Measurements from ENCODE around the gene TMEM202.
A peak's percentile ranks its signal among the peaks of the same experiment; 100 is the strongest.
"Not testable (repeated sequence)": the region's sequence is repeated elsewhere in the genome, so short reads cannot be mapped to it uniquely, and the experiment has no call there.

Gene TMEM202

GRCh38 chr15:72397796-72398588 is at the start of gene TMEM202:
Gene TMEM202 (plus strand): TSS chr15:72398305. CDS start chr15:72398327, 22 bp downstream.
- no peak for DNase-seq

GRCh38 chr15:72353266-72353665 is 44.8 kb upstream of the TMEM202 start:
- DNase-seq, result no peak

GRCh38 chr15:72354496-72354895 is 43.6 kb upstream of the TMEM202 start:
- DNase-seq, result no peak

- DNase-seq, result no peak
Observed at GRCh38 chr15:72358121-72358520, 40.0 kb upstream of the TMEM202 start.

GRCh38 chr15:72358650-72359171 is 39.4 kb upstream of the TMEM202 start:
- no peak for DNase-seq

GRCh38 chr15:72361176-72361575 is 36.9 kb upstream of the TMEM202 start:
- DNase-seq, result no peak

- DNase-seq, result peak; percentile 97
Observed at GRCh38 chr15:72365844-72366243, 32.3 kb upstream of the TMEM202 start.

- peak; percentile 57 for DNase-seq
Observed at GRCh38 chr15:72368325-72368724, 29.8 kb upstream of the TMEM202 start.

GRCh38 chr15:72368899-72369298 is 29.2 kb upstream of the TMEM202 start:
- peak; percentile 71 for DNase-seq

- DNase-seq, result peak; percentile 54
Observed at GRCh38 chr15:72369964-72370363, 28.1 kb upstream of the TMEM202 start.

GRCh38 chr15:72372361-72372760 is 25.7 kb upstream of the TMEM202 start:
- no peak for DNase-seq

- DNase-seq, result no peak
Observed at GRCh38 chr15:72375501-72375845, 22.6 kb upstream of the TMEM202 start.

- peak; percentile 81 for DNase-seq
Observed at GRCh38 chr15:72375846-72376581, 22.1 kb upstream of the TMEM202 start, which contains the start of gene HEXA. Gene HEXA (minus strand): TSS chr15:72376014. CDS start chr15:72375972, 42 bp downstream.

- DNase-seq, result no peak
Observed at GRCh38 chr15:72377331-72377730, 20.8 kb upstream of the TMEM202 start.

GRCh38 chr15:72379106-72379505 is 19.0 kb upstream of the TMEM202 start:
- DNase-seq, result not testable (repeated sequence)

- no peak for DNase-seq
Observed at GRCh38 chr15:72379856-72380430, 18.2 kb upstream of the TMEM202 start.

GRCh38 chr15:72380743-72381142 is 17.4 kb upstream of the TMEM202 start:
- DNase-seq, result no peak

- no peak for DNase-seq
Observed at GRCh38 chr15:72382146-72382545, 16.0 kb upstream of the TMEM202 start.

- DNase-seq, result no peak
Observed at GRCh38 chr15:72387741-72388140, 10.4 kb upstream of the TMEM202 start.

- DNase-seq, result no peak
Observed at GRCh38 chr15:72389231-72389630, 8.9 kb upstream of the TMEM202 start.

- DNase-seq, result not testable (repeated sequence)
Observed at GRCh38 chr15:72396331-72396730, 1.8 kb upstream of the TMEM202 start.

- no peak for DNase-seq
Observed at GRCh38 chr15:72398648-72399047, 543 bp downstream of the TMEM202 start.

- no peak for DNase-seq
Observed at GRCh38 chr15:72402726-72403125, 4.6 kb downstream of the TMEM202 start.

GRCh38 chr15:72404356-72404755 is 6.3 kb downstream of the TMEM202 start:
- DNase-seq, result no peak

Data from GF-D8 (cell line).